Keratinocyte (primary cell): ENCODE results near the gene RALGPS2. TPM values are rescaled to one million over a fixed set of nuclear protein-coding genes. Genes with fewer than 3 reads are reported as not detected.

Source experiments
- DNase-seq: peaks from one replicate; pipeline ENCODE4 v3.0.0-alpha.2; 2011; ENCODE audit warnings: low read depth, missing footprints, low spot score
- FAIRE-seq: peaks from 2 replicates; lab custom pipeline; 2011; peaks lifted over from hg19 to GRCh38; lab: Jason Lieb, UNC
- H2AFZ ChIP-seq: 2 replicates; pipeline ENCODE4 v1.6.0; 2012; ENCODE audit warnings: low read length, control low read depth, inconsistent platforms; ENCODE audit not compliant: control insufficient read depth
- H3K27ac ChIP-seq: 2 replicates; pipeline ENCODE4 v1.5.1; 2011; ENCODE audit warnings: low read length; ENCODE audit not compliant: control insufficient read depth, insufficient read depth
- H3K27me3 ChIP-seq: 3 replicates; pipeline ENCODE4 v1.6.0; 2011; ENCODE audit warnings: low read length; ENCODE audit not compliant: control insufficient read depth, insufficient read depth; ENCODE audit errors: extremely low read depth
- H3K36me3 ChIP-seq, 2 experiments: 2 replicates in 1 of 2; 3 replicates in 1 of 2; pipeline ENCODE4 v1.5.1; 2011; ENCODE audit warnings: low read length in 2 of 2, mild to moderate bottlenecking in 1 of 2; ENCODE audit not compliant: control insufficient read depth in 2 of 2, insufficient read depth in 2 of 2; ENCODE audit errors: extremely low read depth in 1 of 2
- H3K4me1 ChIP-seq: 3 replicates; pipeline ENCODE4 v1.5.1; 2011; ENCODE audit warnings: low read length; ENCODE audit not compliant: control insufficient read depth, insufficient read depth; ENCODE audit errors: extremely low read depth
- H3K4me2 ChIP-seq: 3 replicates; pipeline ENCODE4 v1.6.0; 2011; ENCODE audit warnings: low read depth, low read length; ENCODE audit not compliant: control insufficient read depth, insufficient read depth; ENCODE audit errors: extremely low read depth
- H3K4me3 ChIP-seq, 3 experiments: fragments of 200-600 bp in 1 of 3; sonication (generic) in 1 of 3; 2 replicates in 2 of 3; 3 replicates in 1 of 3; pipeline ENCODE4 v1.5.1; 2011 to 2016; ENCODE audit warnings: low read length in 3 of 3, mild to moderate bottlenecking in 3 of 3, control low read depth in 2 of 3, inconsistent platforms in 1 of 3, low read depth in 1 of 3, mixed read lengths in 1 of 3, mixed run types in 1 of 3, moderate library complexity in 1 of 3; ENCODE audit not compliant: control insufficient read depth in 2 of 3, insufficient read depth in 2 of 3; ENCODE audit errors: extremely low read depth in 1 of 3
- H3K79me2 ChIP-seq: 2 replicates; pipeline ENCODE4 v1.6.0; 2012; ENCODE audit warnings: low read length; ENCODE audit not compliant: control insufficient read depth, insufficient read depth
- H3K9ac ChIP-seq: 3 replicates; pipeline ENCODE4 v1.6.0; 2011; ENCODE audit warnings: low read length; ENCODE audit not compliant: control insufficient read depth, insufficient read depth; ENCODE audit errors: extremely low read depth
- H3K9me1 ChIP-seq: 3 replicates; pipeline ENCODE4 v1.6.0; 2011; ENCODE audit warnings: low read length; ENCODE audit not compliant: control insufficient read depth, insufficient read depth; ENCODE audit errors: extremely low read depth
- H3K9me3 ChIP-seq: 2 replicates; pipeline ENCODE4 v1.5.1; 2012; ENCODE audit warnings: low read depth, low read length; ENCODE audit not compliant: control insufficient read depth
- H4K20me1 ChIP-seq: 3 replicates; pipeline ENCODE4 v1.6.0; 2011; ENCODE audit warnings: low read length; ENCODE audit not compliant: control insufficient read depth, insufficient read depth; ENCODE audit errors: extremely low read depth
- CTCF ChIP-seq, 3 experiments: IDR thresholded peaks in 1 of 3; conservative IDR thresholded peaks in 1 of 3; optimal IDR thresholded peaks in 1 of 3; 2 replicates in 2 of 3; 3 replicates in 1 of 3; pipeline versions ENCODE3 to v1.5.1; 2011; ENCODE audit warnings: low read length in 3 of 3, mild to moderate bottlenecking in 3 of 3, moderate library complexity in 2 of 3, control low read depth in 1 of 3, inconsistent platforms in 1 of 3; ENCODE audit not compliant: insufficient read depth in 2 of 3; ENCODE audit errors: extremely low read depth in 1 of 3
- EZH2 ChIP-seq: IDR thresholded peaks from one replicate; pipeline ENCODE4 v1.6.1; 2012; ENCODE audit warnings: inconsistent platforms, mild to moderate bottlenecking, low read length, moderate library complexity
- dilution Hi-C: fragments of 300-500 bp; cut with MboI; formaldehyde crosslinking; loops from one replicate; pipeline ENCODE4 v1.7.0; 2020; ENCODE audit warnings: low sequenced_read_pairs; ENCODE audit not compliant: extremely low pct_ligation_motif_present
- polyA plus RNA-seq, 5 experiments: library from polyadenylated mRNA; depleted of rRNA in 3 of 5; stranded (reverse) in 3 of 5; stranded (forward) in 1 of 5; unstranded in 1 of 5; fragments of >200 nt; gene quantifications; 1 replicate in 1 of 5; 2 replicates in 3 of 5; 3 replicates in 1 of 5; pipeline versions ENCODE4 v1.2.1 to v1.2.3, GENCODE V29; 2011 to 2012; ENCODE audit warnings: missing spikeins in 2 of 5, low read depth in 1 of 5, low replicate concordance in 1 of 5

Gene RALGPS2
- polyA plus RNA-seq, 1 donor (not counting 4 experiments of a cell fraction or from before 2014, with no cell fraction given): 14.8 TPM

- H3K9me3 ChIP-seq: no peaks in the 10 kb centered on the region
- H3K4me2 ChIP-seq: no peak overlapping the region
- no peaks in the 10 kb centered on the region for H3K79me2 ChIP-seq
- no peak overlapping the region for H2AFZ ChIP-seq
- H3K9ac ChIP-seq: no peak overlapping the region
- TF ChIP-seq EZH2: no peak
- no peak for TF ChIP-seq CTCF (optimal IDR thresholded peaks at IDR 0.05 in 1 of 3, IDR thresholded peaks at IDR 0.05 in 1 of 3, conservative IDR thresholded peaks at IDR 0.05 in 1 of 3; ENCODE audit: extremely low read depth in 1 of 3, insufficient read depth in 2 of 3, low read length in 3 of 3)
- H3K4me3 ChIP-seq: no peak overlapping the region
- FAIRE-seq: no peak
- H3K27me3 ChIP-seq: no peaks in the 10 kb centered on the region
- no peak for DNase-seq
- no peaks in the 10 kb centered on the region for H3K9me1 ChIP-seq
- H3K27ac ChIP-seq: no peak overlapping the region
- no peaks in the 10 kb centered on the region for H3K4me1 ChIP-seq
- dilution Hi-C loops: no loop called here
- H3K36me3 ChIP-seq: no peaks in the 10 kb centered on the region
- no peaks in the 10 kb centered on the region for H4K20me1 ChIP-seq
Observed at GRCh38 chr1:178928041-178928440, 203.0 kb downstream of the RALGPS2 start.

- no peaks in the 10 kb centered on the region for H3K9me3 ChIP-seq
- no peaks in the 10 kb centered on the region for H3K9me1 ChIP-seq
- H3K27ac ChIP-seq: no peak overlapping the region
- H2AFZ ChIP-seq: no peak overlapping the region
- no peaks in the 10 kb centered on the region for H3K4me1 ChIP-seq
- no peaks in the 10 kb centered on the region for H3K79me2 ChIP-seq
- no peak overlapping the region for H3K9ac ChIP-seq
- TF ChIP-seq CTCF (optimal IDR thresholded peaks at IDR 0.05 in 1 of 3, IDR thresholded peaks at IDR 0.05 in 1 of 3, conservative IDR thresholded peaks at IDR 0.05 in 1 of 3; ENCODE audit: extremely low read depth in 1 of 3, insufficient read depth in 2 of 3, low read length in 3 of 3) (no peak), EZH2 (no peak)
- dilution Hi-C loops: no loop called here
- no peaks in the 10 kb centered on the region for H4K20me1 ChIP-seq
- no peaks in the 10 kb centered on the region for H3K36me3 ChIP-seq
- FAIRE-seq (no peak), DNase-seq (no peak)
- H3K4me3 ChIP-seq: no peak overlapping the region
- no peaks in the 10 kb centered on the region for H3K27me3 ChIP-seq
- H3K4me2 ChIP-seq: no peak overlapping the region
Observed at GRCh38 chr1:178928976-178929375, 203.9 kb downstream of the RALGPS2 start.
